Colonic mucosa (tissue), 4 donors: ENCODE measurements around the gene ELMO1. TPM values are rescaled to one million over a fixed set of nuclear protein-coding genes. Genes with fewer than 3 reads are reported as not detected.

Experiments
- DNase-seq: peaks from one replicate; pipeline ENCODE4 v3.0.0-alpha.2; 2020
- H3K27ac ChIP-seq: fragments of 200-600 bp; one replicate; pipeline ENCODE4 v1.8.0; 2021
- H3K27me3 ChIP-seq: fragments of 200-600 bp; one replicate; pipeline ENCODE4 v1.8.0; 2021
- H3K36me3 ChIP-seq: fragments of 200-600 bp; one replicate; pipeline ENCODE4 v1.8.0; 2021
- H3K4me1 ChIP-seq: fragments of 200-600 bp; one replicate; pipeline ENCODE4 v1.8.0; 2021; ENCODE audit warnings: mild to moderate bottlenecking
- H3K4me3 ChIP-seq: fragments of 200-600 bp; one replicate; pipeline ENCODE4 v1.8.0; 2021
- H3K9ac ChIP-seq, 2 donors: one replicate each; pipeline ENCODE4 v1.7.0; 2013; ENCODE audit warnings: control low read depth in 2 of 2, low read depth in 2 of 2, low read length in 2 of 2
- H3K9me3 ChIP-seq: fragments of 200-600 bp; one replicate; pipeline ENCODE4 v1.8.0; 2021
- CTCF ChIP-seq: fragments of 200-600 bp; IDR thresholded peaks from one replicate; pipeline ENCODE4 v1.8.0; 2022; ENCODE audit warnings: antibody characterized with exemption, mild to moderate bottlenecking
- intact Hi-C: fragments of 100-400 bp; cut with DNase I; formaldehyde crosslinking; loops from one replicate; pipeline ENCODE4 v1.14.1; 2022
- total RNA-seq, 2 donors: library from RNA; stranded (reverse); fragmentation: NEBNext Ultra II Directional in 1 of 2; extraction: Animal tissue kit (Norgen Biotek cat#: 25700) in 1 of 2; gene quantifications; one replicate each; pipeline ENCODE4 v1.2.1, GENCODE V29; 2021
- donor health status: healthy.
- donor health status: DM: no; HTN: no; CAD: no.
- donor health status: DM: no; HTN: no; CAD: no.

Gene ELMO1
- total RNA-seq, 2 donors from 2014 or later: 4.2 to 4.7 TPM

DNA sequence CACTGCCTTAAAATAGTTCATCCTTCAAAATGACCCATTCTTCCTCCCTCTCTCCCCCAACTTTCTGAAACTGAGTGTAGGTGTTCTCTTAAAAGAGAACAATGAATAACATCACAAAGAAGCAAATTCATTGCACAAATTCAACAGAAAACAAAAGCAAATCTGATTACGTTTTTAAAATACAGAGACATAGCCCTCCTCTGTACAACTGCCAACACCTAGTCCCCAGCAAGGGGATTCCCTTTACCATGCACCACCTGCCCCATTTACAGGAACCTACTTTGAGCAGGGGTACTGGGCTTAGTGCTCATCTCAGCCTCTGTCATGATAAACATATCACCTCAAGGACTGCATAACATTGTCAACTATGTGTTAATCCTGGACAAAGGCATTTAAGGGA lies 421.6 kb downstream of the ELMO1 start:
- intact Hi-C loops: no loop called here
- H3K27ac ChIP-seq: no peak overlapping the region
- no peak overlapping the region for H3K9ac ChIP-seq
- TF ChIP-seq CTCF: no peak
- H3K4me1 ChIP-seq: no peaks in the 10 kb centered on the region
- H3K4me3 ChIP-seq: no peak overlapping the region
- no peaks in the 10 kb centered on the region for H3K9me3 ChIP-seq
- no peak for DNase-seq
- H3K27me3 ChIP-seq: no peaks in the 10 kb centered on the region
- no peaks in the 10 kb centered on the region for H3K36me3 ChIP-seq

DNA sequence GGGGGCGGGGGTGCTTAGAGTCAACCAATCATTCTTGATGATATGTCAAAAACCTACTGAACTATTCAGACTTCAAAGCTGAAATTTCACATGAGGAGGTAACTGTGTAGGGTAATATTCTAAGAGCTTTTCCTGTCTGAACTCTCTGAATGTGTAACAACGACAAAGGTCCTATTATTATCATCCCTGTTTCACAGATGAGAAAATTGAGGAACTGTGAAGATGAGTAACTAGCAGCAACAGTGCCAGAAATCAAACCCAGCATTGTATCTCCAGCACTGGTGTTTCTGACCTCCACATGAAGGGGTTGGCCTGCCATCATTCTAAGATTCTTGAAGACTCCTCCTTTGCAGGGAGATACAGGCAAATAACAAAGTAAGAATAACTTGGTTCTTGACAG lies 429.7 kb downstream of the ELMO1 start:
- intact Hi-C loops: no loop called here
- no peak for DNase-seq

DNA sequence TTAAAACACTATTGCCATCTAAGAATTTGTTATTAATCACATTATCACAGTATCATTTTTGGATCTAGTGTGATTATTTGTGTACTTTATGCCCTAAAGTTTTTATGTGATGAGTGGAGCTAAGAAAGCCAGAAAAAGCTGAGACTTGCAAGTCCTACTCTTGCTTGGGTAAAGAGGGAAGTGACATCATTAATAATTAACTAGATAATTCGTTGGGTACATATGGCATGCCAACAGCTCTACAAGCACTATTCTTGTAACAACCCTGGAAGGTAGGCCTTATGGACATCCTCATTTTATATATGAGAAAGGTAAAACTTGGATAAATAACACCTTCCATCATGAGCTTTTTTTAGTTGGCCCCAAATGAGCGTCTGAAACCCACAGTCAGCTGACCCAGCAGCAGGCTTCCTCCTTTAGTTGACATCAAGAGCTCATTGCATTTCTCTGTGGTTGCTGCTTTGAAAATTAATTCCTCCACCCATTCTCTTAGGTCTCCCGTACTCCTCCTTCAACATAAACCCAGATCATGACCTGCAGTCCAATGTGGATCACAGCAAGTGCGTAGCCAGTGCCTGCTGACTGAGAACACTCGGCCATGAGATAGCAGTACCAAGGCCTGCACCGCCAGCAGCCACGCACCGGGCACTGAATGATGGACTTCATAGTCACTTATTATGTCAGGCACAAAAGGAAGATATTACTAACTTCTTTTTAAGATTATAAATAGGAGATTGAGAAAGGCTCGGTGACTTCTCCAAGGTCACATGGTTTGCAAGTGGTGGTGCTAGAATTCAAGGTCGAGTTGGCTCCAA lies 432.4 kb downstream of the ELMO1 start:
- H3K9ac ChIP-seq: no peak overlapping the region
- no peaks in the 10 kb centered on the region for H3K27me3 ChIP-seq
- H3K4me1 ChIP-seq: no peaks in the 10 kb centered on the region
- intact Hi-C loops: no loop called here
- H3K9me3 ChIP-seq: no peaks in the 10 kb centered on the region
- no peak overlapping the region for H3K27ac ChIP-seq
- H3K36me3 ChIP-seq: no peaks in the 10 kb centered on the region
- H3K4me3 ChIP-seq: no peak overlapping the region
- no peak for TF ChIP-seq CTCF
- DNase-seq: no peak

More for the DNA sequence above, 429.7 kb downstream of the ELMO1 start:
- Histone ChIP-seq H3K27ac (no peak overlapping the region), H3K4me3 (no peak overlapping the region), H3K9me3 (no peaks in the 10 kb centered on the region), H3K27me3 (no peaks in the 10 kb centered on the region), H3K4me1 (no peaks in the 10 kb centered on the region), H3K9ac (no peak overlapping the region), H3K36me3 (no peaks in the 10 kb centered on the region)
- TF ChIP-seq CTCF: no peak

DNA sequence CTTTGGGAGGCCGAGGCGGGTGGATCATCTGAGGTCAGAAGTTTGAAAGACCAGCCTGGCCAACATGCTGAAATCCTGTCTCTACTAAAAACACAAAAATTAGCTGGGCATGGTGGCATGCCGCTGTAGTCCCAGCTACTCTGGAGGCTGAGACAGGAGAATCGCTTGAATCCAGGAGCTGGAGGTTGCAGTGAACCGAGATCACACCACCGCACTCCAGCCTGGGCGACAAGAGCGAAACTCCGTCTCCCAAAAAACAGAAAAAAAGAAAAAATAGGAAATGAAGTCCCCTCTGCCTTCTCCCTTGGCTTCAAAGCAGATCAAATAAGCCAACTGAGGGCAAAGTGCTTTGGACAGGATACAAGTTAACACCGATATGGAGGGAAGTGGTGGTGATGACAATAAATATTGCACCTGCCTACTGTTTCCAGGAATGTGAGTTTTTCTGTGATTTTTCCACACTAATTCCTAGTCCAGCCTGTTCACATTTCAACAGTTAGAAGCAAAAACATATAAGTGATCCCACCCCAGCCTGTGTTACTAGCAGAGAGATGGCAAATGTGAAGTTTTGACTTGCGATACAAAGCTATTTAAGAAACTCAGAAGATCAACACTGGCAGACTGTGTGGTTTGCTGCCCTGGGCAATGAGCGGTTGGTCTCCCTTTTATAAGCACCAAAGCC lies 433.2 kb downstream of the ELMO1 start:
- TF ChIP-seq CTCF: no peak
- Histone ChIP-seq H3K27ac (no peak overlapping the region), H3K4me1 (no peaks in the 10 kb centered on the region), H3K9ac (no peak overlapping the region), H3K4me3 (no peak overlapping the region), H3K9me3 (no peaks in the 10 kb centered on the region), H3K27me3 (no peaks in the 10 kb centered on the region), H3K36me3 (no peaks in the 10 kb centered on the region)
- intact Hi-C loops: no loop called here
- no peak for DNase-seq

DNA sequence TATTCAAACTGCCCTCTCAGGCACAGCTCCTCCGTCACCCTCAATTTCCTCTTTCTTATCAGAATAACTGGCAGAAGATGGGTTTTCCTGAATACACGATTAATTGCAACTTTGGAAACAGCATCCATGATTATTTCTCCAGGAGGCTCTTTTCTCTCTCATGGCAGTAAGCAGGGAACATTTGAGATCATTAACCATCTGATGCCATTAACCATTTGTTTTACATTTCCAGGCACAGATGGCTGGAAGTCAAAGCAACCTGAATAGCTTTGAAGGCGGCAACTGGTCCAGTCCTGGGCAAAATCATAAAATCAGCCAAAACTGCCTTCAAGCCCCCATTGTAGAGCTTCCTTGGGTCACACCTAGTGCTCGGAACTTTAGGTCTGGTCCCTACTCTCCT lies 434.9 kb downstream of the ELMO1 start:
- Histone ChIP-seq H3K4me3 (no peak overlapping the region), H3K9ac (no peak overlapping the region), H3K27me3 (no peaks in the 10 kb centered on the region), H3K9me3 (no peaks in the 10 kb centered on the region), H3K4me1 (no peaks in the 10 kb centered on the region), H3K27ac (no peak overlapping the region), H3K36me3 (no peaks in the 10 kb centered on the region)
- no peak for DNase-seq
- intact Hi-C loops: no loop called here
- TF ChIP-seq CTCF: no peak
